KMS-11 (cell line): Measurements from ENCODE around the gene NRXN3.

Experiments
- H2AFZ ChIP-seq: fragments of 200-600 bp; sonication (generic); 2 replicates; pipeline ENCODE4 v1.6.1; 2016; ENCODE audit warnings: antibody characterized with exemption, mixed run types, low read depth
- H3K27ac ChIP-seq: fragments of 200-600 bp; sonication (generic); 2 replicates; pipeline ENCODE4 v1.6.1; 2016; ENCODE audit warnings: mild to moderate bottlenecking, mixed run types
- H3K27me3 ChIP-seq: fragments of 200-600 bp; sonication (generic); 2 replicates; pipeline ENCODE4 v1.6.1; 2017; ENCODE audit warnings: mild to moderate bottlenecking, low read depth, mixed run types, moderate library complexity; ENCODE audit not compliant: insufficient read depth
- H3K36me3 ChIP-seq: fragments of 200-600 bp; sonication (generic); 2 replicates; pipeline ENCODE4 v1.6.1; 2017; ENCODE audit warnings: mild to moderate bottlenecking, mixed run types; ENCODE audit not compliant: insufficient read depth
- H3K4me1 ChIP-seq: fragments of 200-600 bp; sonication (generic); 2 replicates; pipeline ENCODE4 v1.6.1; 2016; ENCODE audit warnings: mild to moderate bottlenecking, low read depth, mixed run types; ENCODE audit not compliant: poor library complexity, severe bottlenecking
- H3K4me2 ChIP-seq: fragments of 200-600 bp; sonication (generic); 2 replicates; pipeline ENCODE4 v1.7.0; 2016; ENCODE audit warnings: mild to moderate bottlenecking, mixed run types
- H3K4me3 ChIP-seq: fragments of 200-600 bp; sonication (generic); IDR thresholded peaks from 2 replicates; pipeline ENCODE4 v1.6.1; 2017; ENCODE audit warnings: low read depth, low read length, mixed read lengths; ENCODE audit not compliant: insufficient read depth
- H3K79me2 ChIP-seq: fragments of 200-600 bp; sonication (generic); 2 replicates; pipeline ENCODE4 v1.6.1; 2016; ENCODE audit warnings: low read depth, mixed run types; ENCODE audit not compliant: insufficient read depth
- H3K9ac ChIP-seq: fragments of 200-600 bp; sonication (generic); 2 replicates; pipeline ENCODE4 v1.6.1; 2016; ENCODE audit warnings: mild to moderate bottlenecking, mixed run types
- H4K20me1 ChIP-seq: fragments of 200-600 bp; sonication (generic); 2 replicates; pipeline ENCODE4 v1.6.1; 2016; ENCODE audit warnings: mild to moderate bottlenecking, mixed run types; ENCODE audit not compliant: insufficient read depth
- CTCF ChIP-seq: fragments of 200-600 bp; sonication (generic); conservative IDR thresholded peaks from 2 replicates; pipeline ENCODE4 v1.6.1; 2017; ENCODE audit warnings: low read depth, mild to moderate bottlenecking, antibody characterized with exemption, low read length, moderate library complexity, mixed read lengths

Gene NRXN3

GRCh38 chr14:78451319-78451695 lies 281.1 kb downstream of the NRXN3 start:
- Histone ChIP-seq H4K20me1 (no peaks in the 10 kb centered on the region), H3K9ac (no peak overlapping the region), H3K36me3 (no peaks in the 10 kb centered on the region), H3K27me3 (no peaks in the 10 kb centered on the region), H3K4me3 (no peak overlapping the region), H3K27ac (no peak overlapping the region), H3K4me1 (no peaks in the 10 kb centered on the region), H2AFZ (no peak overlapping the region), H3K79me2 (no peaks in the 10 kb centered on the region), H3K4me2 (no peak overlapping the region)
- TF ChIP-seq CTCF: no peak

GRCh38 chr14:78455896-78456435 lies 285.8 kb downstream of the NRXN3 start:
- H2AFZ ChIP-seq: no peak overlapping the region
- H3K36me3 ChIP-seq: no peaks in the 10 kb centered on the region
- H3K4me1 ChIP-seq: no peaks in the 10 kb centered on the region
- no peak overlapping the region for H3K4me3 ChIP-seq
- no peaks in the 10 kb centered on the region for H3K27me3 ChIP-seq
- no peak overlapping the region for H3K27ac ChIP-seq
- H3K79me2 ChIP-seq: no peaks in the 10 kb centered on the region
- TF ChIP-seq CTCF: no peak
- no peaks in the 10 kb centered on the region for H4K20me1 ChIP-seq
- H3K9ac ChIP-seq: no peak overlapping the region
- H3K4me2 ChIP-seq: no peak overlapping the region

GRCh38 chr14:78469947-78470346 lies 299.8 kb downstream of the NRXN3 start:
- Histone ChIP-seq H3K4me3 (no peak overlapping the region), H4K20me1 (no peaks in the 10 kb centered on the region), H3K79me2 (no peaks in the 10 kb centered on the region), H3K27ac (no peak overlapping the region), H2AFZ (no peak overlapping the region), H3K4me1 (no peaks in the 10 kb centered on the region), H3K27me3 (no peaks in the 10 kb centered on the region), H3K36me3 (no peaks in the 10 kb centered on the region), H3K4me2 (no peak overlapping the region), H3K9ac (no peak overlapping the region)
- TF ChIP-seq CTCF: no peak

- Histone ChIP-seq H3K36me3 (no peaks in the 10 kb centered on the region), H3K9ac (no peak overlapping the region), H3K4me3 (no peak overlapping the region), H2AFZ (no peak overlapping the region), H4K20me1 (no peaks in the 10 kb centered on the region), H3K79me2 (no peaks in the 10 kb centered on the region), H3K27ac (no peak overlapping the region), H3K27me3 (no peaks in the 10 kb centered on the region), H3K4me1 (no peaks in the 10 kb centered on the region), H3K4me2 (no peak overlapping the region)
- no peak for TF ChIP-seq CTCF
These were observed 309.1 kb downstream of the NRXN3 start for GRCh38 chr14:78479127-78479780.
